ENCODE data around the gene STARD3.

Gene STARD3

GRCh38 chr17:39621523-39622379, 15.2 kb upstream of the STARD3 start:
- Histone ChIP-seq H3K27me3 (ENCODE audit: insufficient read depth, poor library complexity, severe bottlenecking) (peaks cover 2% of the 10 kb centered on the region), H3K9me3 (ENCODE audit: severe bottlenecking) (no peaks in the 10 kb centered on the region), H3K4me1 (ENCODE audit: insufficient read depth, poor library complexity, severe bottlenecking) (peaks cover 5% of the 10 kb centered on the region), H3K4me3 (ENCODE audit: severe bottlenecking) (no peak overlapping the region), H3K27ac (ENCODE audit: poor library complexity, severe bottlenecking) (no peak overlapping the region), H3K36me3 (ENCODE audit: low read depth) (no peaks in the 10 kb centered on the region)
- ATAC-seq (ENCODE audit: low read depth) (peak; percentile 56), DNase-seq (ENCODE audit: low spot score) (no peak)
- TF ChIP-seq CTCF (IDR thresholded peaks at IDR 0.05; ENCODE audit: poor library complexity, severe bottlenecking), result peak; percentile 97

- Histone ChIP-seq H3K27ac (ENCODE audit: poor library complexity, severe bottlenecking) (no peak overlapping the region), H3K4me1 (ENCODE audit: insufficient read depth, poor library complexity, severe bottlenecking) (peaks cover 5% of the 10 kb centered on the region), H3K4me3 (ENCODE audit: severe bottlenecking) (no peak overlapping the region), H3K36me3 (ENCODE audit: low read depth) (no peaks in the 10 kb centered on the region), H3K9me3 (ENCODE audit: severe bottlenecking) (no peaks in the 10 kb centered on the region), H3K27me3 (ENCODE audit: insufficient read depth, poor library complexity, severe bottlenecking) (peaks cover 10% of the 10 kb centered on the region)
- ATAC-seq (ENCODE audit: low read depth) (no peak), DNase-seq (ENCODE audit: low spot score) (no peak)
- no peak for TF ChIP-seq CTCF (IDR thresholded peaks at IDR 0.05; ENCODE audit: poor library complexity, severe bottlenecking)
Measured at GRCh38 chr17:39622380-39623006, 14.5 kb upstream of the STARD3 start.

GRCh38 chr17:39623356-39623950, 13.5 kb upstream of the STARD3 start:
- Histone ChIP-seq H3K4me1 (ENCODE audit: insufficient read depth, poor library complexity, severe bottlenecking) (peaks cover 5% of the 10 kb centered on the region), H3K27ac (ENCODE audit: poor library complexity, severe bottlenecking) (no peak overlapping the region), H3K9me3 (ENCODE audit: severe bottlenecking) (no peaks in the 10 kb centered on the region), H3K27me3 (ENCODE audit: insufficient read depth, poor library complexity, severe bottlenecking) (peaks cover 10% of the 10 kb centered on the region), H3K4me3 (ENCODE audit: severe bottlenecking) (no peak overlapping the region), H3K36me3 (ENCODE audit: low read depth) (no peaks in the 10 kb centered on the region)
- no peak for DNase-seq (ENCODE audit: low spot score)
- peak; percentile 63 for ATAC-seq (ENCODE audit: low read depth)
- TF ChIP-seq CTCF (IDR thresholded peaks at IDR 0.05; ENCODE audit: poor library complexity, severe bottlenecking), result peak; percentile 91

GRCh38 chr17:39624313-39624712, 12.6 kb upstream of the STARD3 start:
- no peak for ATAC-seq (ENCODE audit: low read depth)

More at GRCh38 chr17:39624313-39624712, 12.6 kb upstream of the STARD3 start:
- no peak for DNase-seq (ENCODE audit: low spot score)
- H3K27ac ChIP-seq (ENCODE audit: poor library complexity, severe bottlenecking), result no peak overlapping the region
- H3K4me1 ChIP-seq (ENCODE audit: insufficient read depth, poor library complexity, severe bottlenecking), result peaks cover 5% of the 10 kb centered on the region
- no peaks in the 10 kb centered on the region for H3K36me3 ChIP-seq (ENCODE audit: low read depth)
- peaks cover 10% of the 10 kb centered on the region for H3K27me3 ChIP-seq (ENCODE audit: insufficient read depth, poor library complexity, severe bottlenecking)
- no peak overlapping the region for H3K4me3 ChIP-seq (ENCODE audit: severe bottlenecking)
- H3K9me3 ChIP-seq (ENCODE audit: severe bottlenecking), result no peaks in the 10 kb centered on the region
- no peak for TF ChIP-seq CTCF (IDR thresholded peaks at IDR 0.05; ENCODE audit: poor library complexity, severe bottlenecking)

Measured in RWPE2 (cell line).